Brain microvascular endothelial cell (primary cell): ENCODE data around the gene CC2D1B.
"Not testable (repeated sequence)": the region's sequence is repeated elsewhere in the genome, so short reads cannot be mapped to it uniquely, and the experiment has no call there.

Experiments
- DNase-seq: peaks from one replicate; pipeline ENCODE4 v3.0.0-alpha.2; 2020
- H3K27ac ChIP-seq: fragments of 250-450 bp; sonication (Bioruptor Pico); 2 replicates; pipeline ENCODE4 v1.5.1; 2020; ENCODE audit warnings: mild to moderate bottlenecking, moderate library complexity
- H3K27me3 ChIP-seq: fragments of 250-450 bp; sonication (Bioruptor Pico); replicated peaks from 2 replicates; pipeline ENCODE4 v1.5.1; 2020; ENCODE audit warnings: mild to moderate bottlenecking
- H3K36me3 ChIP-seq: fragments of 250-450 bp; sonication (Bioruptor Pico); replicated peaks from 2 replicates; pipeline ENCODE4 v1.5.1; 2020; ENCODE audit warnings: mild to moderate bottlenecking
- H3K4me3 ChIP-seq: 2 replicates; pipeline ENCODE4 v1.5.1; 2011; ENCODE audit warnings: low read depth, mild to moderate bottlenecking, control low read depth, low read length, moderate library complexity
- in situ Hi-C: cut with HindIII; loops from 2 replicates; pipeline ENCODE4 v1.10.0; 2017; ENCODE audit warnings: low sequenced_read_pairs, low pct_ligation_motif_present
- TF ChIP-seq, protein P1 (sequence below): IDR thresholded peaks from 2 replicates; pipeline ENCODE4 v1.5.1; 2011; ENCODE audit warnings: low read depth, mild to moderate bottlenecking, moderate library complexity, low read length, control low read depth, inconsistent platforms; ENCODE audit errors: missing control alignments

Gene CC2D1B

DNA sequence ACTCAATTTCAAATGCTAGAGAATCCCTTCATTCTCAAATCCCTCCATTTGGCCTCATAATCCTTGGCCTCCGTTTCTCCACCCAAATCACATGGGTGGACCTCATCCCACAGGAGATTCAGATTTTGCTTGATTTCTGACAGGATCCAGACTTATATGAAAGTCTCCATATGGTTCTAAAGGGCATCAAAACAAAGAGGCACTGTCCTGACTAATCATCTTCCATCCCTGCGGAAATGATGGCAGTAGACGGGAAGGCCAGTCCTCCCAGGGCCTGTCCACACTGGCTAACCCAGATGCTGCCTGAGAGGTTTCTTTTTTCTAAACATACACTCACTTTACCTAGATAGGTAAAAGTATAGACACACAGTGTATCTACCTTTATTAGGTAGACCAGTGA, 19.4 kb upstream of the CC2D1B start:
- no peak overlapping the region for H3K27ac ChIP-seq
- H3K4me3 ChIP-seq = no peak overlapping the region
- H3K27me3 ChIP-seq = no peaks in the 10 kb centered on the region
- in situ Hi-C loops = no loop called here
- TF ChIP-seq, protein P1, sequence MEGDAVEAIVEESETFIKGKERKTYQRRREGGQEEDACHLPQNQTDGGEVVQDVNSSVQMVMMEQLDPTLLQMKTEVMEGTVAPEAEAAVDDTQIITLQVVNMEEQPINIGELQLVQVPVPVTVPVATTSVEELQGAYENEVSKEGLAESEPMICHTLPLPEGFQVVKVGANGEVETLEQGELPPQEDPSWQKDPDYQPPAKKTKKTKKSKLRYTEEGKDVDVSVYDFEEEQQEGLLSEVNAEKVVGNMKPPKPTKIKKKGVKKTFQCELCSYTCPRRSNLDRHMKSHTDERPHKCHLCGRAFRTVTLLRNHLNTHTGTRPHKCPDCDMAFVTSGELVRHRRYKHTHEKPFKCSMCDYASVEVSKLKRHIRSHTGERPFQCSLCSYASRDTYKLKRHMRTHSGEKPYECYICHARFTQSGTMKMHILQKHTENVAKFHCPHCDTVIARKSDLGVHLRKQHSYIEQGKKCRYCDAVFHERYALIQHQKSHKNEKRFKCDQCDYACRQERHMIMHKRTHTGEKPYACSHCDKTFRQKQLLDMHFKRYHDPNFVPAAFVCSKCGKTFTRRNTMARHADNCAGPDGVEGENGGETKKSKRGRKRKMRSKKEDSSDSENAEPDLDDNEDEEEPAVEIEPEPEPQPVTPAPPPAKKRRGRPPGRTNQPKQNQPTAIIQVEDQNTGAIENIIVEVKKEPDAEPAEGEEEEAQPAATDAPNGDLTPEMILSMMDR = no peak
- peaks cover 2% of the 10 kb centered on the region for H3K36me3 ChIP-seq
- no peak for DNase-seq

DNA sequence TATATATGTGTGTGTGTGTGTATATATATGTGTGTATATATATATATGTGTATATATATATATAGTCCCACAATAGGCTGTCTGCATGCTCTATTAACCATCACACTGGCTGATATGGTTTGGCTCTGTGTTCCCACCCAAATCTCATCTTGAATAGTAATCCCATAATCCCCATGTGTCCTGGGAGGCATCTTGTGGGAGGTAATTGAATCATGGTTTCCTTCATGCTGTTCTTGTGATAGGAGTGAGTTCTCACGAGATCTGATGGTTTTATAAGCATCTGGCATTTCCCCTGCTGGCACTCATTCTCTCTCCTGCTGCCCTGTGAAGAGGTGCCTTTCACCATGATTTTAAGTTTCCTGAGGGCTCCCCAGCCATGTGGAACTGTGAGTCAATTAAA, 3.8 kb upstream of the CC2D1B start:
- H3K27ac ChIP-seq, DNase-seq, H3K36me3 ChIP-seq, H3K27me3 ChIP-seq, H3K4me3 ChIP-seq, in situ Hi-C loops: not testable (repeated sequence)

DNA sequence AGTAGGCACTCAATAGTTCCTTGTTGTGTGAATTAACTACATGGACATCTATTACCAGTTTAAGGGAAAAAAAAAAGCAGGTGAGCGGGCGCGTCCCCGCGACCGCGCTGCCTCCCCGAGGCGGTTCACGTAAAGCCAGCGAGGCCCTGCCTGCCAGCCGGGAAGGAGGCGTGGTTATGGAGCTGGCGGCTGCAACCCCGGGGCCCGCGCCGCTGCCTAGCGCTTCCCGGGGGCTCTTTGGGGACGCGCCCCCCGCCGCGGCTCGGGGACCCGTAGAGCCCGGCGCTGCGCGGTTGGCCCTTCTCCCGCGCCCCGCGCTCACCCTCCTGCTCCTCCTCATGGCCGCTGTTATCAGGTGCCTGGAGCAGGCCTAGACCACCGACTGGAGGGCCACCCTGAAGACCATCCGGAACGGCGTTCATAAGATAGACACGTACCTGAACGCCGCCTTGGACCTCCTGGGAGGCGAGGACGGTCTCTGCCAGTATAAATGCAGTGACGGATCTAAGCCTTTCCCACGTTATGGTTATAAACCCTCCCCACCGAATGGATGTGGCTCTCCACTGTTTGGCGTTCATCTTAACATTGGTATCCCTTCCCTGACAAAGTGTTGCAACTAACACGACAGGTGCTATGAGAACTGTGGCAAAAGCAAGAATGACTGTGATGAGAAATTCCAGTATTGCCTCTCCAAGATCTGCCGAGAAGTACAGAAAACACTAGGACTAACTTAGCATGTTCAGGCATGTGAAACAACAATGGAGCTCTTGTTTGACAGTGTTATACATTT, 2.6 kb upstream of the CC2D1B start:
- Histone ChIP-seq H3K4me3 (peak overlapping the region; percentile 47), H3K27ac (no peak overlapping the region), H3K36me3 (peaks cover 2% of the 10 kb centered on the region), H3K27me3 (no peaks in the 10 kb centered on the region)
- peak; percentile 14 for DNase-seq
- TF ChIP-seq, protein P1 = peak; percentile 35
- in situ Hi-C loops = no loop called here

- no peaks in the 10 kb centered on the region for H3K27me3 ChIP-seq
- in situ Hi-C loops = no loop called here
- no peak overlapping the region for H3K27ac ChIP-seq
- TF ChIP-seq, protein P1 = no peak
- H3K4me3 ChIP-seq = no peak overlapping the region
- DNase-seq = no peak
- H3K36me3 ChIP-seq = peaks cover 6% of the 10 kb centered on the region
Measured at GRCh38 chr1:52367272-52367671, 1.3 kb upstream of the CC2D1B start.

- Histone ChIP-seq H3K27ac (no peak overlapping the region), H3K36me3 (peaks cover 14% of the 10 kb centered on the region), H3K27me3 (no peaks in the 10 kb centered on the region), H3K4me3 (peak overlapping the region; percentile 89)
- DNase-seq = no peak
- in situ Hi-C loops = no loop called here
- TF ChIP-seq, protein P1 = no peak
Measured at GRCh38 chr1:52366517-52366827, 467 bp upstream of the CC2D1B start.

- Histone ChIP-seq H3K36me3 (peaks cover 27% of the 10 kb centered on the region), H3K27ac (peak overlapping the region; percentile 75), H3K27me3 (no peaks in the 10 kb centered on the region), H3K4me3 (peak overlapping the region; percentile 89)
- in situ Hi-C loops = no loop called here
- DNase-seq = peak; percentile 48
- TF ChIP-seq, protein P1 = no peak
Measured at GRCh38 chr1:52365071-52365745, 797 bp downstream of the CC2D1B start.
